HT-29 (cell line): ENCODE measurements around the gene MYORG. TPM values are rescaled to one million over a fixed set of nuclear protein-coding genes. Genes with fewer than 3 reads are reported as not detected.

Experiments used
- DNase-seq: peaks from one replicate; pipeline ENCODE4 v3.0.0-alpha.2; 2015; ENCODE audit warnings: low spot score
- total RNA-seq: library from RNA; depleted of rRNA; stranded (reverse); fragments of >200 nt; shearing (Covaris generic); gene quantifications from 2 replicates; pipeline ENCODE4 v1.2.3, GENCODE V29; 2014; rRNA removed

Gene MYORG
- 26.5 and 29.5 TPM in 2 replicates for total RNA-seq

DNA sequence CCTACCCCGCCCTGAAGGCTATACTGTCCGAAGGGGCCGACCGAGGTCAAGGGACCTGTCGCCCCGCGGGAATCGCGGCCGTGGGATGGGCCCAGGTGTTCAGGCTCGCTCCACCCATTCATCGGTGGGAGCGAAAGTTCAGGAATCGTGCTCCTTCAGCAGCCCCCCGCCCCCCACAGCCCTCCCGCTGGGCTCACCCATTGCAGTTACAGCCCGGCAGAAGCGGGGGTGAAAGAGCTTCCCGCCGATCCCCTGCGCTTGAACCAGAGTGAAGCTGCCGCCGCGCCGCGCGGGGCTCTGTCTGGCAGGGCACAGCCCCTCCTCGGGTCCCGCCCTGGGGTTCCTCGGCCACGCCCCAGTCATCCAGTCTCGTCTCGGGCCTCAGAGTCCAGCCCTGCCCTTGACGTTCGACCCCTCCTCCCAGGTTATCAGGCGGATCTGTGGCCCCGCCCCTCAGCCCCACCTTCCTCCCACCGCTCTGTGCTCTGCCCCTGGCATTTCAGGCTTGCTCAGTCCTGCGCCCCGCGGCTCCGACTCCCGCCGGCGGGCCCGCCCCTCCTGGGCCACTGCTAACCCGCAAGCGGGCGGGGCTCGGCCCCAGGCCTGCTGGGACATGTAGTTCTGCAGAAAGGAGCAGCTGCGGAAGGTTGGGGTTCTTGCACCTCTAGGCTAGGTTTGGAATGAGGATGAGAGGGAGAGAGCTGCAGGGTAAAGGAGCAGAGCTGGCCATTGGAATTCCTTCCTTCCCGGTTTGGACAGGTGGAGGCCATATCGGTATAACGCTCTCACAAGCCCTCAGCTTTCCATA lies at the start of gene MYORG:
Gene MYORG, minus strand, starts transcription at position 303 of the 808 bp plus-strand sequence. CDS start 3,955 bp downstream, outside the sequence.
- DNase-seq: peak; percentile 96

DNA sequence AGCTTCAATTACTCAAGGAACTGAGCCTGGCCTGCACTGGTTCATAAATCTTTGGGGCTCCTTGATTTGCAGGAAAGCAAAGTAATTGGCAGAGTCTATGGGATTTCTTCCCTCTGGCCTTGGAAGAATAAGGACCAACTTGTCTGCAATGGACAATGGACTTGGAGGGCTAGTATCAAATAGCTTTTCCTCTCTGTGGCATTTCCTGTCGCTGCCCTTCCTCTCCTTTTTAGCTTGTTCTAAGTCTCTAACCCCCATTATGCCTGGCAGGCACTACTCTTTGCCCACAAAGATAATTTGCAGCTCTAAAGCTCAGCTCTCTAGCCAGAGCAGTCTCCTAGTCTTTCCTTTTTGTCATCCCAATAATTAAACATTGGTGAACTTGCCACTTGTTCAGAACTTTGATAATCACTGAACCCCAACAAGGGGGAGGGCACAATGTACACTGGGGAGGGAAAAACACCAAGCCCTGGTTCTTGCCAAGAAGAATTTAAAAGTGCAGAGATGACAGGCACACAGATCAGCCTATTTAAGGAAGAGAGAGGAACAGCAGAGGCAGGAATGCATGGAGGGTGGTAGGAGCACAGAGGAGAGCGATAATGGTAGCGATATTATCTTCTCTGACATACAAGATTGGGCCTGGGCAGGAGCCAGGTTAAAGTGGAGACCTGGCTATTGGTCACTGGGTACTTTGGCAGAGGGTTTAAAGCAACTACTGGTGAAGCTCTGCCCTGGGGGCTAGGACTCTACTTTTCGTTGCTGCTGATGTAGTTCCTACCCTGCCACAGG lies 43.2 kb upstream of the MYORG start:
- DNase-seq: no peak

DNA sequence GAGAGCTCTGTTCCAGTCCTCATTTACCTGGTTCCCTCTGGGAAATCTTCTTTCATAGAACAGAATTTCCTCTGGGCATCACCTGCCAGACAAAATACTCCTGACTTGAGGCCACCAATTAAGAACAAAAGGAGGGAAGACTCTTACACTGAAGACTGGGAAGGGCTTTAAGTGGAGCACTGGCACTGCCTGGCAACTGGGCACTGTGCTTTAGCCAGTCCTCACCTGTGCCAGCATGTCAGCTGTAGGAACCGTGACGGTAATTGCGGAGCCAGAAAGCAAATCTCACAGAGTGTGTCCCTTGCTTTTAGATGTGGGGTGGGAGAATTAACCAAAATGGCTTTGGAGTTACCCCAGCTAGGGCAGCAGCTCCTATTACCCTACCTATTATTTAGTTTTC lies 41.0 kb upstream of the MYORG start:
- no peak for DNase-seq

DNA sequence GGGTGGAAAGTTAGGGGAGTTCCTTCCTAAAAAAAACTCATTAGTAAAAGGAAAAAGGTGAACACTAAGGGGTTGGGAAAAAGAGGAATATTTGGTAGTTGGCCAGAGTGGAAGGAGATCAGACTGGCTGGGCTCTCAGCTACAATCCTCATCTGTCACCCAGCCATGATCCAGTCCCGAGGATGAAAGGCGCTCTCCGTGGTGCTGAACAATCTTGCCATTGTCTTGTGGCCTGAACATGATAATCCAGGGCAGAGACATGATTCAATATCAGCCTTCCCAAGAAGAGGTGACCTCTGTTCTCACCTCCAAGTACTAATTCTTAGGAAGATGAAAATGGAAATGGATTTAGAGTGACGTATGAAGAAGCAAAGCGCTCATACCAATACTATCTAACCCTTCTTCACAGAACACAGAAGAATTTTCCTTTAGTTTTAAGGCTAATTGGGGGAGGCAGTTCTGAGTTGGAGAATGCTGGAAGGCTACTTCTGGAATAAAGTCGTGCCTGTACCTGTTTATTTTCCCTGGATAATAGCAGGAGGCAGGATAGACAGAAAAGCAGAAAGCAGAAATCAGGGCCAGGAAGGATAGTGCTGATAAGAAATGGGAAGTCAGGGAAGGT lies 36.6 kb upstream of the MYORG start:
- peak; percentile 50 for DNase-seq

DNA sequence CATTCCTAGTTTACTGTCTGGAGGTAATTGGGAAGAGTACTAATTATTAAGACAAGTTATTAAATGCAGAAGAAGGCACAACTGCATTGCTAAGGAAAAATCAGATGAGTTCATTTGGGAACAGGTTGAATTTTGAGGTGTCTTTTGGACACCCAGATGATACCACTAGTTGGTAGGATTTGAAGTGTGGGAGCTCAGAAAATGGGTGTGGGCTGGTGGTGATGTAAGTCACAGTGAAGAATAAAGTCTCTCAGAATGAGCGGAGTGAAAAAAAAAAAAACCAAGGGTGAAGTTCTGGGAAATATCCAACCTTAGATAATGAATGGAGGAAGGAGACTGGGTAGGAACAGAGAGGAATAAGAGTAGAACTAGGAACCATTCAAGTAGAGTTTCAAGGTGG lies 35.6 kb upstream of the MYORG start:
- no peak for DNase-seq

DNA sequence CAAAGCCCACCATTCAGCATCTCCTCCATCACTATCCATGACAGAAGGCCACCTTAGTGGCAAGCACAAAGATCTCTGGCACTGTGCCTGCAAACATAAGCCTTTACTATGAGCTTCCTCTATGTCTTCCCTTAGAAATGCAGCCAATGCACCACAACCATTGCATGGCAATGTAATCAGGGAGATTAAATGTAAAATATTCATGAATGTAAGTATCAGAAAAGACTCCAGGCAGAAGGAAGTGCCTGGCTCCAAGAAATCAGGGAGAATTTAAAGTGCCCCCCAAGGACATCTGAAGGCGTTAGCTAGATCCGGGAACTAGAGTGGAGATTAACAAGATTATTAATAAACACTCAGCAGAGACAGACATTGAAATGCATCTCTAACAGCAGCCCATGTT lies 32.5 kb upstream of the MYORG start:
- no peak for DNase-seq

DNA sequence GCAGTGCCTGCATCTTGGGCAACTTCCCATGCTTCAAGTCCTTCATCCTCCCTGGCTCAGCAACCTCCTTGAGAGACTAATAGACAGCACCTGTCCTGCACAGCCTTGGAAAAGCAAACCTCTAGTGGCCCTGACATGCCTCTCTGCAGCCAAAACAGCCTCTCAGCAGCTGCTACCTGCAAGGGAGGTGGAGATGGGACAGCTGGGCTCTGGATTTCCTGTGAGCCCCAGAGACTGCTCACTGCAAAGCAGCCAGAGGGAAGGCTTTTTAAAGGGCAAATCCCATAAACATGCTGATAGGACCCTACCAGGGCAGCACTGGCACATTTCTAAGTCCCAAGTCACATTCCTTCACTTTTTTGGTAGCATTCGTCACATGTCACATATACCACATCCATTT lies 31.5 kb upstream of the MYORG start:
- no peak for DNase-seq

DNA sequence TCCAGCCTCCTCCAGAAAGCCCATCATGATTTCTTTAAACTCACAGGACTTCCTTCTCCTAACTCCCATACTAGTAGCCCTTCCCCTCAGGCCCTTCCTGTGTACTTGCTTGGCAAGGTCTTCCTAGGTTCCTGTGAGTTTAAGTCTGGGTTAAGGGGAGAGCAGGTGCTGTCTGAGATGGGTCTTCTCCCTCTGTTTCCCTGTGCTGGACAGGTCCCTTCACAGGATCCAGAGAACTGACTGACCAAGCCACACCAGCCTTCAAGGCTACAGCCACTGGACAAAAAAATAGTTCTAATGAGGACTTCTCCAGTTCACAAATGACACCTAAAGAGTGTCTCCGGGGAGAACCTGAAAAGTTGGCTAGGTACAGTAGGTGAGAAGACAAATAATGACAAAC lies 29.5 kb upstream of the MYORG start:
- DNase-seq: no peak

DNA sequence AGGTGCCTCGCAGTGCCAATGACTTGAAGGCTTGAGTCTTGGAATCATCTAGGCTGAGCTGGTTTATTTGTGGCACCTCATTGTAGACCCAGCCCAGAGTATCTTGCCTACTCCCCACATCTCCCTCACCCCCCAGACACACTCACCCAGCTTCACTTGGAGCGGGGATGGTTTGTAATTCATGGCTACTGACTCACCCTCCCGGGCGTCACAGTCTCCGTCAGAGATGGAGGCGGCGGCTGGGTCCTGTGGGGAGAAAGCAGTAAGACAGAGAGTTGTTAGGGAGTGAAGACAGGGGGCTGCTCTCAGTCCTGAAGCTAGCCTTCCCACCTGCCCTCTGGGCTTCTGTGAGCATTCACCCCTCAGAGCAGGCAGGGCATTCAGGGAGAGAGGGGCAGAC lies 29.0 kb upstream of the MYORG start:
- no peak for DNase-seq

DNA sequence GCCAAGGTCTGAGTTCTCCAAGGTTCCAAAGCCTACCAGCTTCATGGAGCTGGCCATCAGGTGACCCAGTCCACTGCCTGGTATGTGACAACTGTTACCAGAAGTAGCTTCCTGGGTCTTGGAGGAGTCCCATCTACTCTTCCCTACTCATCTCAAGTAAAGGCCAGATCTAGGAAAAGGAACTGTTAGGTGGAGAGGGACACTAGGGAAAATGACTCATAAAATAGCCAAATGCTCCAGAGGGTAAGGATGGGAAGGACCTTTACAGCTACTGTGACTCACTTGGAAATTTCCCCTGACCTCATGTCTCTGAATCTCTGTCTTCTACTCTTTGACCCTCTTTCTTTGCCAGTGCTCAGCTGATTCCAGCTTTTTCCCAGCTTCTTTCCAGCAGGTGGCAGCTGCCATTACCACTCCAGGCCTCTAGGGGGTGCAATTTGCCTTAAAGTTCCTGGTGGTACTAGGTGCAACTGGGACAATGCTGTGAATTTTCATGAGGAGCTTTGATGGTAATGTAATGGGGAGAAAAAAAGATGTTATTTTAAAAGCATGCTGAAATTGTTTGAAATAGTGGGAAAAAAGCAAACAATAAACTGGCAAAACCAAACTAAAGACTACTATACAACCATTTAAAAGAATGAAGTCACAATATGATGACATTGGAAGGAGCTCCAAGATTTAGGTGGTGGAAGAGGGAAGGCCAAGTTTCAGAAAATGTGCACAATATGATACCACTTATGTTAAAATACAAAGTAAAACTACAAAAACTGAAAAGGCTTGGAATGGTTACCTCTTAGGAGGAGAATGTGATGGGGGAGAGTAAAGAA lies 27.1 kb upstream of the MYORG start:
- peak; percentile 79 for DNase-seq

DNA sequence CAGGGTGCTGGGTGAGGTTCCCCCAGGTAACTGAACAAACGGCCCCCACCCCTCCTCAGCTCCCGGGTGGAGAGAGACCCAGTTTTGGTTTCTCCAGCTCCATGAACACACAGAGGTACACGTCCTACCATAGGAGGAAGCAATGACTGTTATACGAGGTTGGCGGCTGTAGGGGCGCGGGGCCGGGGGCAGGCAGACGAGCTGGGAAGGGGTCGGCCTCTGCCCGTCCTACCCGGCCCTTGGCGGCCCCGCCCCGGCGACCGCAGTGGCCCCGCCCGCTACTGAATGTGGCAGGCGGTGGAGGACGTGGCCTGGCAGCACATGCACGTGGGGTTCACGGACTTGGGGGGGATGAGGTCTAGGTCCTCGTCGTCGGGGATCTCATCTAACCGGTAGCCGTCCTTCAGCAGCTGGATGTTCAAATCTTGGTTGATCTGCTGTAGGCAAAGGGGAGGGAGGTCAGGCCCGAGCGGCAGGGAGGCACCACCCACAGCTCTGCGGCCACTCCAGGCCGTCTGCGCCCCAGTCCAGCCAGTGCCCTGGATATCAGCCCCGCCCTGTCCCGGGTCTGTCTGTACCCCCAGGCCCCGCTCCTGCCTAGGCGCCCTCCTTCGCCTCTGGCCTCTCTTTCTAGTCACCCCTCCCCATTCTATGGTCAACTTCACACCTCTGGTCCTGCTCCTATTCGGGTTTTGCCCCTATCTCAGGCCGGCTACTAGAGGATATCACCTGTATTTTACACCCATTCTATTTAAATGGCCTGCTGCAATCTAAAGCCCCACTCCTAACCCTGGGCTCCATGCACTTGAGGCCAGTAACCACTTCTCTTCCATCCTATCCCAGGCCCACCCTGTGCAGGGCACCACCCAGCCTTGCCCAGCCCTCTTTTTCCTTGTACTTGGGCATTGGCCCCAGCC lies 24.2 kb upstream of the MYORG start:
- no peak for DNase-seq

DNA sequence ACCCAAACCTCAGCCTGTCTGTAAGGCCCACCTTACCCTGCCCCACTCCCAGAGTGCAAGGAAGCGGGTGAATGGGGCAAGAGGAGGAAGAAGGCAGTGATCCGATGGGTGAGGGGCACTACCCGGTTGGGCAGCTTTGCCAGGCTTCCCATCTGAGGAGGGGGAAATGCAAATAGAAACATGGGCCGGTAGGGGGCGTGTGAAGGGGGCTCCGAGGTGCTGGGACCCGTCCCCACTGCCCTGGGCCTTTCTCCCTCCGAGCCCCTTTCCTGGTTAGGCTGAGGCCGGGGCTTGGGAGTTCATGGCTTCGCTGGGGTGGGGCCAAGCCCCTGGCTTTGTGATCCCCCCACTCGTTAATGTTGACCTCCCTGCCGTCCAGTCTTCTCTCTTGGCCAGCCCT lies 23.6 kb upstream of the MYORG start:
- no peak for DNase-seq

DNA sequence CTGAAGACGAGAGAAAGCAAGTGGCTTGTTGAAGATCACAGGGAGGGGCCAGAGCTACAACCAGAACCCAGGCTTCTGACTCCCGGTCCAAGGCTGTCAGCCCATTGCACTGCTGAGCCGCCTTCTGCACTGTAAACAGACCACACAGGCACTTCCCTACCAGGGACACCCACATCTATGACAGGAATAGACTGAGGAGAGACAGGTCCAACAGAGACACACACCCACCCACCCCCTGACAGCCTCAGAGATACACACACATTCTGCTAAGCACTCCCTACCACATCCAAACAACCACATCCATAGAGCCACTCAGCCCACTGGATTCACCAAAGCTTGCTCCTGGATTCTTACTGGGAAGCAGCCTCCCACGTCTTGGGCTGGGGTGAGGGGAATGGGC lies 23.0 kb upstream of the MYORG start:
- DNase-seq: no peak

DNA sequence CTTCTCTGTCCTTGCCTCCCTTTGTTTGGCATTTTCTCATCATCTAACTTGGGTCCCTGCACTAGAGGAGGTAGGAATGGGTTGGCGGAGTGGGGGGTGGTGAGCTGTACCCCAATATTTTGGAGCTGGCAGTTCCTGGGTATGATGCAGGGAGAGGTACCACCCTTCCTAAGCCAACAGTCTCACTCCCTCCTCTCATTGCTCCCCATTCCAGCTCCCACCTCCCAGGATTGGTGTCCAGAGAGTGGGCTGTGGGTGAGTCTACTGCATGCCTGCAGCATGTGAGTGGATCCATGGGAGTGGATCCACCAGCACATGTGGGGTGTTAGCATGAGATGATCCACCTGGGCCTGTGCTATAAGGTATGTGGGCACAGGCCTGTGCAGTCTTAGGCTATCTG lies 22.2 kb upstream of the MYORG start:
- no peak for DNase-seq

DNA sequence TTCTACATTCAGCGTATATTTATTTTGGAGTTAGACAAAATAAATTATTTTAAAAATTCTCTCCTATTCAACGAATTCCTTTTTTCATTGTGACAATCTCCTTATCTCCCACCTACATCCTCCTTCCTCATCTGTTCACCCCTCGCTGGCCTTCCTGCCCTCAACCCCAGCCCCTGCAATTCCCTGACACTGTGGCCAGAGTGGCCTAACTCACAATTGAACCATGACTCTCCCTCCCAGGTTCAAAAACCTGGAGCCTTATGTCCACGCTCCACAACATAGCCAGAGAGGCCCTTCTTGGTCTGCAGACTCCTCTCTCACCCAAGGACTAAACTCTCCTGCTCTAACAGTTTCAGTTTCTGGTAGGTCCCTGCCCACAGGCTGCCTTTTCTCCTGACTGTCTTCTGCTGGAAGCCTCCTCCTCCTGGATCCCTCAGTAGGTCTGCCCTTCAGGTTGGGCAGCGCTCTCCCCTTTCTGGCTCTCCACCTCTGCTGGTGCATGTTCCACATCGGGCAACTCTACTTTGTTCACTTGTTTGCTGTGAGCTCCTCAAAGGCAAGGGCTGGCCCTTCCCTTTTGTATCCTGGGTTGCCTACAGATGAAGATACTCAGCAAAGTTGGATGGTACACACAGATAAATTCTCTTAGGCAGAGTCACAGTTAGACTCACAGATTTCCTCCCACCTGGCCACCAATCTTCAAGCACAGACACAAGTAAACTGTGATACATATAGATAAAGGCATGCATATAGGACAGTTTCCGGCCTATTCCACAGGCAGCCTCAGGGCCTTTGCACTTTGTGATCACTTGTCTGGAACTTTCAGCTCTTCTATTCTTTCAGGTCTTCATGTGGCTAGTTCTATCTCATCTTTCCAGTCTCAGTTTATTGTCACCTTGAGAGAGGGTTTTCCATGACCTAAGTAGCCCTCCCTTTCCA lies 19.8 kb upstream of the MYORG start:
- no peak for DNase-seq

DNA sequence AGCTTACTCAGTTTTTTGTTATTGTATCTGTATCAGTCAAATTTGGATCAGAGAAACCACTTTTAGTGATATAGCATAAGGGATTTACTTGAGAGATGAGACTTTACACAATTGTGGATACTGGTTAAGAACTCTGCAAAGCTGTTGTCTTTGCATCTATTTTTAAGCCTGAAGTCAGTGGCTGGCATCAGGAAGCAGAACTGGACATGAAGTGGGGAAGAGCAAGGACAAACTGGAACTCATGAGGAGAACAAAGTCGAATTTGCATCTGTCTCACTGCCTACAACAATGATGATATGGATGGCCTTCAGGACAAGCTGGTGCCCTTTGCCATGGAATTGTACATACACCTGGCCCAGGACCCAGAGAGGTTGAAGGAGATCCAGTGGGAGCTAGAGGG lies 15.8 kb upstream of the MYORG start:
- DNase-seq: no peak

DNA sequence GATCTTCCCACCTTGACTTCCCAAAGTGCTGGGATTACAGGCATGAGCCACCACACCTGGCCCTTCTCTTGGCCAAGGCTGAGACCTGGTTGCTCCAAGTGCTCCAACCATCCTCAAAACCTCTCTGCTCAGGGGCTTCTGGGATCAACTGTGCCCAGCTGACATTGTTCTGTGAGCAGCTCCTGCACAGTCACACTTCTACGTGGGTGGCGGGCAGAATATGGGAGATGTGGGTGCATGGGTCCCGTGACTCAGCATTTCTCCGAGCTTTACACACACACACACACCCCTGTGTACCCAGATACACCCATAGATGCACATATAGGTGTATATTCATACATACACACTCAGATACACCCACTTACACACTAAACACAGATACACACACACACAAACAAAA lies 10.5 kb upstream of the MYORG start:
- DNase-seq: no peak

DNA sequence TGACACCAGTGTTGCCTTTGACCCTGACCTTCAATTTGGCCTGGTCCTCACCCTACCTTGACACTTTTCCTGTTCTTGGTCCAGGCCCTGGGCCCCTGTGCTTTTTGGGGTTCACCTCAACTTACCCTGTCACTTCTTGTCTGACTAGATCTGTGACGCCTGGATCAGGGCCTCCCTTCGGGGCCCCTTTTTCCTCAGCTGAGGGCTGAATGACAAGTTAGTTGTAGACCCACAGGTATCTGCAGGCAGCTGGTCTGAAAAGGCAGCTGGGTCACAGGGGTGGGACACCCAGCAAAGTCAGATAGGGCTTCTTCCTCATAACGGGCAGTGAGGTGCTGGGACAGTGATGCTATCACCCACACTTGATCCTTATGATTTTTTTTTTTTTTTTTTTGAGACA lies 10.0 kb upstream of the MYORG start:
- DNase-seq: no peak

DNA sequence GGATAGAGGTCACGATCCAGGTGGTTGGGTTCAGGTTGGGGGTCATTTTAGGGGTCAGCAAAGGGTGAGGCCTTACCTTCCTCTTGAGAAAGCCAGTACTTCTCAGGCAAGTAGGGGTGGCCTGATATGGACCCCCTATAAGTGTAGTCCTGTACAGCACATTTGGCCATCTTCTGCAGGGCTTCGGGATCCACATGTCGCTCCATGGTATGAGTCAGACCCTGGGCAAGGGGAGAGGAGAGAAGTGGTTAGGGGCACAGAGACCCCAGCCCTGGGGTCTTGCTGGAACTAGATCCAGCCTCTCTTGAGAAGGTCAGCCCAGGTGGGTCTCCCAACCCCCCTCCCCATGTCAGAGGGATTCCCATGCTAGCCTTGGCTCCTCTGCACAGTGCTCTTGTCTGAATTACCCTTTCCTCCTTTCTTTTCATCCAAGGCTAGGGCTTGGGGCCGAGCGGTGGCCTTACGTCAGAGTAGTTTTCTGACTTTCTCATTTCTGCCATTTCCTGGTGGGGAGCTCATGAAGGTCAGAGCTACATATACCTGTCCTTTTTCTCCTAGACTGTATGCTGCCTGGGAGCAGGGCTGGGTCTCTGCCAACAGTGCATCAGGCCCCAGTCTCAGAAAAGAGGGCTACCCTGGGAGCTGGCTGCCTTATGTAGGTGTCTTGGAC lies 9.0 kb upstream of the MYORG start:
- DNase-seq: no peak
